NCI-H460 (cell line): ENCODE data around the gene PCDHB12. TPM values are rescaled to one million over a fixed set of nuclear protein-coding genes. Genes with fewer than 3 reads are reported as not detected.
"Not testable (repeated sequence)": the region's sequence is repeated elsewhere in the genome, so short reads cannot be mapped to it uniquely, and the experiment has no call there.

Experiments
- DNase-seq: peaks from one replicate; pipeline ENCODE4 v3.0.0-alpha.2; 2016; ENCODE audit warnings: low read depth; ENCODE audit errors: extremely low read depth
- total RNA-seq: library from RNA; depleted of rRNA; stranded (reverse); fragments of >200 nt; shearing (Covaris generic); gene quantifications from 2 replicates; pipeline ENCODE4 v1.2.3, GENCODE V29; 2014

PCDHB12 gene
- total RNA-seq, 1 experiment from 2014 or later, result 0.99 TPM

- DNase-seq, result not testable (repeated sequence)
Measured at GRCh38 chr5:141201126-141201525, 7.4 kb upstream of the PCDHB12 start.

- DNase-seq, result not testable (repeated sequence)
Measured at GRCh38 chr5:141201646-141202045, 6.9 kb upstream of the PCDHB12 start.

DNA sequence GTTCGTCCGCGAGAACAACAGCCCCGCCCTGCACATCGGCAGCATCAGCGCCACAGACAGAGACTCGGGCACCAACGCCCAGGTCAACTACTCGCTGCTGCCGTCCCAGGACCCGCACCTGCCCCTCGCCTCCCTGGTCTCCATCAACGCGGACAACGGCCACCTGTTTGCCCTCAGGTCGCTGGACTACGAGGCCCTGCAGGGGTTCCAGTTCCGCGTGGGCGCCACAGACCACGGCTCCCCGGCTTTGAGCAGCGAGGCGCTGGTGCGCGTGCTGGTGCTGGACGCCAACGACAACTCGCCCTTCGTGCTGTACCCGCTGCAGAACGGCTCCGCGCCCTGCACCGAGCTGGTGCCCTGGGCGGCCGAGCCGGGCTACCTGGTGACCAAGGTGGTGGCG, 1.8 kb downstream of the PCDHB12 start:
- DNase-seq, result not testable (repeated sequence)

GRCh38 chr5:141210849-141211248, 2.3 kb downstream of the PCDHB12 start:
- not testable (repeated sequence) for DNase-seq

DNA sequence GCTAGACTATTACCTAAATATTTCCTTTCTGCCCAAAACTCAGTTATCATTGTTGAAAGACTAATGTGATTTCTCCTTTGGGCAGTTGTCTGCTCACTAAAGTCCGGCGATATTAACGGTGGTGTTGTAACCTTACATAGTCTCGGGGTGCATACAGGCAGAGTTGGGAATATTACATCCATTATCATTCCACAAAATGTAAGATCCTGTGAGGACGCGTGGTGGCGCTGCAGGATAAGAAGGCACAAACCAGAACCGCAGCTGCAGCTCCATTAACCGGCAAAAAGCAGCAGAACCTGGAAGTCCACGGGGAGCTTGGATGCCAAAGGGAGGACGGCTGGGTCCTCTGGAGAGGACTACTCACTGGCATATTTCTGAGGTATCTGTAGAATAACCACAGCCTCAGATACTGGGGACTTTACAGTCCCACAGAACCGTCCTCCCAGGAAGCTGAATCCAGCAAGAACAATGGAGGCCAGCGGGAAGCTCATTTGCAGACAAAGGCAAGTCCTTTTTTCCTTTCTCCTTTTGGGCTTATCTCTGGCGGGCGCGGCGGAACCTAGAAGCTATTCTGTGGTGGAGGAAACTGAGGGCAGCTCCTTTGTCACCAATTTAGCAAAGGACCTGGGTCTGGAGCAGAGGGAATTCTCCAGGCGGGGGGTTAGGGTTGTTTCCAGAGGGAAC, 5.3 kb downstream of the PCDHB12 start, which contains the start of gene PCDHB13:
Gene PCDHB13, plus strand, starts transcription at position 264 of the 684 bp plus-strand sequence. Its CDS starts 205 bp downstream, at position 469.
- peak; percentile 63 for DNase-seq

GRCh38 chr5:141214583-141214982, 6.1 kb downstream of the PCDHB12 start:
- not testable (repeated sequence) for DNase-seq

DNA sequence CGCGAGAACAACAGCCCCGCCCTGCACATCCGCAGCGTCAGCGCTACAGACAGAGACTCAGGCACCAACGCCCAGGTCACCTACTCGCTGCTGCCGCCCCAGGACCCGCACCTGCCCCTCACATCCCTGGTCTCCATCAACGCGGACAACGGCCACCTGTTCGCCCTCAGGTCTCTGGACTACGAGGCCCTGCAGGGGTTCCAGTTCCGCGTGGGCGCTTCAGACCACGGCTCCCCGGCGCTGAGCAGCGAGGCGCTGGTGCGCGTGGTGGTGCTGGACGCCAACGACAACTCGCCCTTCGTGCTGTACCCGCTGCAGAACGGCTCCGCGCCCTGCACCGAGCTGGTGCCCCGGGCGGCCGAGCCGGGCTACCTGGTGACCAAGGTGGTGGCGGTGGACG, 7.0 kb downstream of the PCDHB12 start:
- DNase-seq, result not testable (repeated sequence)

GRCh38 chr5:141216035-141216434, 7.5 kb downstream of the PCDHB12 start:
- DNase-seq, result not testable (repeated sequence)

GRCh38 chr5:141223112-141223783, 14.7 kb downstream of the PCDHB12 start, which contains the start of gene PCDHB14:
Gene PCDHB14, plus strand, starts transcription at chr5:141223343. Its CDS starts 163 bp downstream, at chr5:141223506.
- peak; percentile 48 for DNase-seq

- DNase-seq, result not testable (repeated sequence)
Measured at GRCh38 chr5:141224844-141225243, 16.3 kb downstream of the PCDHB12 start.

DNA sequence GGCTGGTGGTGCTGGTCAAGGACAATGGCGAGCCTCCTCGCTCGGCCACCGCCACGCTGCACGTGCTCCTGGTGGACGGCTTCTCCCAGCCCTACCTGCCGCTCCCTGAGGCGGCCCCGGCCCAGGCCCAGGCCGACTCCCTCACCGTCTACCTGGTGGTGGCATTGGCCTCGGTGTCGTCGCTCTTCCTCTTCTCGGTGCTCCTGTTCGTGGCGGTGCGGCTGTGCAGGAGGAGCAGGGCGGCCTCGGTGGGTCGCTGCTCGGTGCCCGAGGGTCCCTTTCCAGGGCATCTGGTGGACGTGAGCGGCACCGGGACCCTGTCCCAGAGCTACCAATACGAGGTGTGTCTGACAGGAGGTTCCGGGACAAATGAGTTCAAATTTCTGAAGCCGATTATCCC, 16.9 kb downstream of the PCDHB12 start:
- not testable (repeated sequence) for DNase-seq

GRCh38 chr5:141234109-141234667, 25.7 kb downstream of the PCDHB12 start:
- DNase-seq, result no peak

DNA sequence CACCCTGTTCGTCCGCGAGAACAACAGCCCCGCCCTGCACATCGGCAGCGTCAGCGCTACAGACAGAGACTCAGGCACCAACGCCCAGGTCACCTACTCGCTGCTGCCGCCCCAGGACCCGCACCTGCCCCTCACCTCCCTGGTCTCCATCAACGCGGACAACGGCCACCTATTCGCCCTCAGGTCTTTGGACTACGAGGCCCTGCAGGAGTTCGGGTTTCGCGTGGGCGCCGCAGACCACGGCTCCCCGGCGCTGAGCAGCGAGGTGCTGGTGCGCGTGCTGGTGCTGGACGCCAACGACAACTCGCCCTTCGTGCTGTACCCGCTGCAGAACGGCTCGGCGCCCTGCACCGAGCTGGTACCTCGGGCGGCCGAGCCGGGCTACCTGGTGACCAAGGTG, 27.4 kb downstream of the PCDHB12 start:
- not testable (repeated sequence) for DNase-seq

DNA sequence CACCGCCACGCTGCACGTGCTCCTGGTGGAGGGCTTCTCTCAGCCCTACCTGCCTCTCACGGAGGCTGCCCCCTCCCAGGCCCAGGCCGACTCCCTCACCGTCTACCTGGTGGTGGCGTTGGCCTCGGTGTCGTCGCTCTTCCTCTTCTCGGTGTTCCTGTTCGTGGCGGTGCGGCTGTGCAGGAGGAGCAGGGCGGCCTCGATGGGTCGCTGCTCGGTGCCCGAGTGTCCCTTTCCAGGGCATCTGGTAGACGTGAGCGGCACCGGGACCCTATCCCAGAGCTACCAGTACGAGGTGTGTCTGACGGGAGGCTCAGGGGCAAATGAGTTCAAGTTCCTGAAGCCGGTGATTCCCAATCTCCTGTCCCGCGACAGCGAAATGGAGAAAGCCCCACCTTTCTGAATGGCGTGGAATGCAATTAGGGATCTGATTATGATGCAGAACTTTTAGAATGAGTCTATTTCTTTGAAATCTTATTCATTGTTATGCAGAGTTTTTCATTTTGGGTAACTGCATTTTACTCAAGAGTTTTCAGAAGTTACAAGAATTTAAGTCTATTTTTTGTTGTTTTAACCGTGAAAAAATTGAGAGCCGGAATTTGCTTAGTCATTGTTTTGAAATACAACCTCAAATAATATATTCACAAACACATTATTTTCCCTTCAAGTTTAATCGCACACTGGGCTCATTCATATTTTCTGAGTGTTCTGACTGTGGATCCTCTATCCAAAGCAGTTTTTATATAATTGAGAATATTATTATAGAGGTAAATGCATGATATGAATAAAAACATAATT, 28.2 kb downstream of the PCDHB12 start:
- DNase-seq, result no peak

DNA sequence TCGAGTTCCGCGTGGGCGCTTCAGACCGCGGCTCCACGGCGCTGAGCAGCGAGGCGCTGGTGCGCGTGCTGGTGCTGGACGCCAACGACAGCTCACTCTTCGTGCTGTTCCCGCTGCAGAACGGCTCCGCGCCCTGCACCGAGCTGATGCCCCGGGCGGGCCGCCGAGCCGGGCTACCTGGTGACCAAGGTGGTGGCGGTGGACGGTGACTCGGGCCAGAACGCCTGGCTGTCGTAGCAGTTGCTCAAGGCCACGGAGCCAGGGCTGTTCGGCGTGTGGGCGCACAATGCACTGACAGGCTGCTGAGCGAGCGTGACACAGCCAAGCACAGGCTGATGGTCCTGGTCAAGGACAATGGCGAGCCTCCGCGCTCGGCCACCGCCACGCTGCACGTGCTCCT, 33.0 kb downstream of the PCDHB12 start:
- no peak for DNase-seq

GRCh38 chr5:141245250-141245717, 36.8 kb downstream of the PCDHB12 start, which contains the start of gene PCDHB15:
Gene PCDHB15, plus strand, starts transcription at chr5:141245395. Its CDS starts 184 bp downstream, at chr5:141245579.
- no peak for DNase-seq

GRCh38 chr5:141246971-141247370, 38.5 kb downstream of the PCDHB12 start:
- DNase-seq, result not testable (repeated sequence)

DNA sequence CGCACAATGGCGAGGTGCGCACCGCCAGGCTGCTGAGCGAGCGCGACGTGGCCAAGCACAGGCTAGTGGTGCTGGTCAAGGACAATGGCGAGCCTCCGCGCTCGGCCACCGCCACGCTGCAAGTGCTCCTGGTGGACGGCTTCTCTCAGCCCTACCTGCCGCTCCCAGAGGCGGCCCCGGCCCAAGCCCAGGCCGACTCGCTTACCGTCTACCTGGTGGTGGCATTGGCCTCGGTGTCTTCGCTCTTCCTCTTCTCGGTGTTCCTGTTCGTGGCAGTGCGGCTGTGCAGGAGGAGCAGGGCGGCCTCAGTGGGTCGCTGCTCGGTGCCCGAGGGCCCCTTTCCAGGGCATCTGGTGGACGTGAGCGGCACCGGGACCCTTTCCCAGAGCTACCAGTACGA, 38.9 kb downstream of the PCDHB12 start:
- DNase-seq, result not testable (repeated sequence)

GRCh38 chr5:141250576-141250975, 42.1 kb downstream of the PCDHB12 start:
- DNase-seq, result no peak

GRCh38 chr5:141258464-141258863, 49.9 kb downstream of the PCDHB12 start:
- DNase-seq, result no peak
